Stimulated activated naive B cell treated with anti-CD40 and anti-IgM and Interleukin-4, amounts not matched to agents 10 μg/mL and 1 μg/mL and 100 μg/mL, for 72 hours (primary cell): ENCODE results near the gene FGF5.

Experiments
- ATAC-seq, 2 donors: fragments of 150-1000 bp; cut with Tn5 transposase; replicated peaks; 2 replicates each; pipeline ENCODE4 v1.10.0; 2021; ENCODE audit warnings: moderate library complexity in 1 of 2
- DNase-seq: peaks from one replicate; pipeline ENCODE4 v3.0.0; 2021
- H3K27ac Mint-ChIP-seq: one replicate; pipeline ENCODE4 v1.8.0; 2022; ENCODE audit warnings: mild to moderate bottlenecking, mixed read lengths
- H3K27me3 Mint-ChIP-seq, 2 donors: one replicate each; pipeline ENCODE4 v1.8.0; 2022; ENCODE audit warnings: mixed read lengths in 2 of 2
- H3K36me3 Mint-ChIP-seq, 2 donors: one replicate each; pipeline ENCODE4 v1.8.0; 2022; ENCODE audit warnings: mixed read lengths in 2 of 2, mild to moderate bottlenecking in 1 of 2
- H3K4me1 Mint-ChIP-seq, 2 donors: one replicate each; pipeline ENCODE4 v1.8.0; 2022; ENCODE audit warnings: mixed read lengths in 2 of 2, mild to moderate bottlenecking in 1 of 2
- H3K4me3 Mint-ChIP-seq, 2 donors: one replicate each; pipeline ENCODE4 v1.8.0; 2022; ENCODE audit warnings: mild to moderate bottlenecking in 2 of 2, mixed read lengths in 2 of 2, moderate library complexity in 1 of 2
- H3K9me3 Mint-ChIP-seq, 2 donors: one replicate each; pipeline ENCODE4 v1.8.0; 2022; ENCODE audit warnings: mixed read lengths in 2 of 2, mild to moderate bottlenecking in 1 of 2

FGF5 gene

GRCh38 chr4:80321341-80321740 is 54.9 kb downstream of the FGF5 start:
- Mint-ChIP-seq H3K9me3 (peaks cover 0 to 2% of the 10 kb centered on the region in 2 donors), H3K27me3 (peaks cover 6 to 12% of the 10 kb centered on the region in 2 donors), H3K27ac (no peak overlapping the region)

GRCh38 chr4:80321776-80322175 is 55.3 kb downstream of the FGF5 start:
- Mint-ChIP-seq H3K4me1 (no peaks in the 10 kb centered on the region), H3K36me3 (no peaks in the 10 kb centered on the region), H3K9me3 (peaks cover 0 to 2% of the 10 kb centered on the region in 2 donors), H3K4me3 (no peak overlapping the region), H3K27ac (no peak overlapping the region), H3K27me3 (peaks cover 6 to 12% of the 10 kb centered on the region in 2 donors)
- DNase-seq (no peak), ATAC-seq (no peak)

More at GRCh38 chr4:80321341-80321740, 54.9 kb downstream of the FGF5 start:
- no peaks in the 10 kb centered on the region for H3K4me1 Mint-ChIP-seq
- DNase-seq (no peak), ATAC-seq (no peak)
- H3K4me3 Mint-ChIP-seq = no peak overlapping the region
- H3K36me3 Mint-ChIP-seq = no peaks in the 10 kb centered on the region

GRCh38 chr4:80322716-80323115 is 56.3 kb downstream of the FGF5 start:
- Mint-ChIP-seq H3K9me3 (peaks cover 0 to 2% of the 10 kb centered on the region in 2 donors), H3K27me3 (peaks cover 6 to 12% of the 10 kb centered on the region in 2 donors)
- no peak for ATAC-seq

GRCh38 chr4:80324171-80324570 is 57.7 kb downstream of the FGF5 start:
- Mint-ChIP-seq H3K27ac (no peak overlapping the region), H3K4me3 (no peak overlapping the region), H3K27me3 (peaks cover 6 to 12% of the 10 kb centered on the region in 2 donors), H3K36me3 (no peaks in the 10 kb centered on the region), H3K4me1 (no peaks in the 10 kb centered on the region), H3K9me3 (peaks cover 0 to 2% of the 10 kb centered on the region in 2 donors)
- ATAC-seq (no peak), DNase-seq (no peak)

More at GRCh38 chr4:80322716-80323115, 56.3 kb downstream of the FGF5 start:
- no peak for DNase-seq
- H3K36me3 Mint-ChIP-seq = no peaks in the 10 kb centered on the region
- no peak overlapping the region for H3K4me3 Mint-ChIP-seq
- H3K27ac Mint-ChIP-seq = no peak overlapping the region
- no peaks in the 10 kb centered on the region for H3K4me1 Mint-ChIP-seq

GRCh38 chr4:80331693-80332092 is 65.2 kb downstream of the FGF5 start:
- Mint-ChIP-seq H3K27me3 (peaks cover 8 to 14% of the 10 kb centered on the region in 2 donors), H3K4me1 (peaks cover 7 to 14% of the 10 kb centered on the region in 2 donors), H3K27ac (no peak overlapping the region), H3K4me3 (no peak overlapping the region), H3K36me3 (no peaks in the 10 kb centered on the region), H3K9me3 (no peaks in the 10 kb centered on the region)
- ATAC-seq (no peak), DNase-seq (no peak)

GRCh38 chr4:80333121-80333520 is 66.7 kb downstream of the FGF5 start:
- ATAC-seq = no peak
- Mint-ChIP-seq H3K4me3 (no peak overlapping the region), H3K9me3 (no peaks in the 10 kb centered on the region)

GRCh38 chr4:80334568-80334967 is 68.1 kb downstream of the FGF5 start:
- H3K27ac Mint-ChIP-seq = no peak overlapping the region
- H3K36me3 Mint-ChIP-seq = no peaks in the 10 kb centered on the region
- peaks cover 18 to 24% of the 10 kb centered on the region in 2 donors for H3K27me3 Mint-ChIP-seq
- H3K4me1 Mint-ChIP-seq = peaks cover 7 to 15% of the 10 kb centered on the region in 2 donors
- ATAC-seq (no peak), DNase-seq (no peak)
- H3K9me3 Mint-ChIP-seq = no peaks in the 10 kb centered on the region
- no peak overlapping the region for H3K4me3 Mint-ChIP-seq

More at GRCh38 chr4:80333121-80333520, 66.7 kb downstream of the FGF5 start:
- Mint-ChIP-seq H3K27me3 (peaks cover 9 to 14% of the 10 kb centered on the region in 2 donors), H3K27ac (no peak overlapping the region), H3K36me3 (no peaks in the 10 kb centered on the region), H3K4me1 (peaks cover 7 to 15% of the 10 kb centered on the region in 2 donors)
- DNase-seq = no peak

GRCh38 chr4:80335226-80335553 is 68.7 kb downstream of the FGF5 start:
- Mint-ChIP-seq H3K27me3 (peaks cover 18 to 24% of the 10 kb centered on the region in 2 donors), H3K4me1 (peaks cover 7 to 15% of the 10 kb centered on the region in 2 donors), H3K9me3 (no peaks in the 10 kb centered on the region), H3K36me3 (no peaks in the 10 kb centered on the region), H3K27ac (no peak overlapping the region), H3K4me3 (peak overlapping the region; percentile 83 to 90)
- DNase-seq (no peak), ATAC-seq (no peak)

- H3K9me3 Mint-ChIP-seq = no peaks in the 10 kb centered on the region
- peaks cover 7 to 15% of the 10 kb centered on the region in 2 donors for H3K4me1 Mint-ChIP-seq
- H3K27me3 Mint-ChIP-seq = peaks cover 18 to 24% of the 10 kb centered on the region in 2 donors
- H3K36me3 Mint-ChIP-seq = no peaks in the 10 kb centered on the region
- peak within 1 kb of the TSS; percentile 3 for H3K27ac Mint-ChIP-seq
- peak within 1 kb of the TSS; percentile 83 to 90 for H3K4me3 Mint-ChIP-seq
- ATAC-seq (peak; percentile 96 to 97), DNase-seq (peak; percentile 65)
Observed at GRCh38 chr4:80335554-80336358, 69.3 kb downstream of the FGF5 start, which contains the start of gene CFAP299. Gene CFAP299 (plus strand): TSS chr4:80335730.

- no peak for ATAC-seq
- H3K4me3 Mint-ChIP-seq = peak overlapping the region; percentile 83 to 90
- H3K36me3 Mint-ChIP-seq = peaks cover 0 to under 1% of the 10 kb centered on the region in 2 donors
- peaks cover under 1% of the 10 kb centered on the region in 2 donors for H3K9me3 Mint-ChIP-seq
- DNase-seq = no peak
- peaks cover 7 to 15% of the 10 kb centered on the region in 2 donors for H3K4me1 Mint-ChIP-seq
- peaks cover 18 to 24% of the 10 kb centered on the region in 2 donors for H3K27me3 Mint-ChIP-seq
- no peak overlapping the region for H3K27ac Mint-ChIP-seq
Observed at GRCh38 chr4:80336582-80336981, 70.1 kb downstream of the FGF5 start.

GRCh38 chr4:80340036-80340435 is 73.6 kb downstream of the FGF5 start:
- DNase-seq (no peak), ATAC-seq (no peak)
- H3K36me3 Mint-ChIP-seq = peaks cover 4 to 5% of the 10 kb centered on the region in 2 donors
- H3K27ac Mint-ChIP-seq = no peak overlapping the region
- H3K9me3 Mint-ChIP-seq = peaks cover 19 to 20% of the 10 kb centered on the region in 2 donors
- H3K4me1 Mint-ChIP-seq = peaks cover 7 to 15% of the 10 kb centered on the region in 2 donors
- H3K4me3 Mint-ChIP-seq = no peak overlapping the region
- peaks cover 21 to 38% of the 10 kb centered on the region in 2 donors for H3K27me3 Mint-ChIP-seq
